Measurements from ENCODE around the gene CHCHD3. TPM values are rescaled to one million over a fixed set of nuclear protein-coding genes. Genes with fewer than 3 reads are reported as not detected.

Gene CHCHD3
- total RNA-seq, 3 donors from 2014 or later, result 71.9 to 76.4 (median 72.9) TPM

- intact Hi-C loops (cut with DNase I, micrococcal nuclease), result no loop called here
- Histone ChIP-seq H3K36me3 (ENCODE audit: low read depth) (no peaks in the 10 kb centered on the region), H3K9me3 (no peaks in the 10 kb centered on the region), H3K4me3 (no peak overlapping the region), H3K4me1 (ENCODE audit: low read depth) (no peaks in the 10 kb centered on the region)
- ATAC-seq (no peak), DNase-seq (no peak)
- TF ChIP-seq CTCF (IDR thresholded peaks at IDR 0.05), result no peak
Measured at GRCh38 chr7:132941428-132941827, 140.5 kb downstream of the CHCHD3 start.

GRCh38 chr7:132940084-132940483 lies 141.8 kb downstream of the CHCHD3 start:
- ATAC-seq, result no peak
- Histone ChIP-seq H3K9me3 (peaks cover 6% of the 10 kb centered on the region), H3K4me3 (no peak overlapping the region), H3K36me3 (ENCODE audit: low read depth) (no peaks in the 10 kb centered on the region), H3K4me1 (ENCODE audit: low read depth) (no peaks in the 10 kb centered on the region)
- intact Hi-C loops (cut with DNase I, micrococcal nuclease), result no loop called here
- DNase-seq, result no peak
- TF ChIP-seq CTCF (IDR thresholded peaks at IDR 0.05), result no peak

GRCh38 chr7:132939495-132939894 lies 142.4 kb downstream of the CHCHD3 start:
- DNase-seq, result no peak

GRCh38 chr7:132937286-132937685 lies 144.6 kb downstream of the CHCHD3 start:
- DNase-seq (no peak), ATAC-seq (no peak)
- TF ChIP-seq CTCF (IDR thresholded peaks at IDR 0.05), result no peak
- Histone ChIP-seq H3K9me3 (peaks cover 6% of the 10 kb centered on the region), H3K4me1 (ENCODE audit: low read depth) (no peaks in the 10 kb centered on the region), H3K36me3 (ENCODE audit: low read depth) (no peaks in the 10 kb centered on the region), H3K4me3 (no peak overlapping the region)
- intact Hi-C loops (cut with DNase I, micrococcal nuclease), result no loop called here

More at GRCh38 chr7:132939495-132939894, 142.4 kb downstream of the CHCHD3 start:
- intact Hi-C loops (cut with DNase I, micrococcal nuclease), result no loop called here
- Histone ChIP-seq H3K9me3 (peaks cover 6% of the 10 kb centered on the region), H3K36me3 (ENCODE audit: low read depth) (no peaks in the 10 kb centered on the region), H3K4me3 (no peak overlapping the region), H3K4me1 (ENCODE audit: low read depth) (no peaks in the 10 kb centered on the region)
- TF ChIP-seq CTCF (IDR thresholded peaks at IDR 0.05), result no peak
- no peak for ATAC-seq

GRCh38 chr7:132935608-132936007 lies 146.3 kb downstream of the CHCHD3 start:
- no peaks in the 10 kb centered on the region for H3K36me3 ChIP-seq (ENCODE audit: low read depth)
- intact Hi-C loops (cut with DNase I, micrococcal nuclease), result no loop called here
- ATAC-seq (no peak), DNase-seq (no peak)
- no peak for TF ChIP-seq CTCF (IDR thresholded peaks at IDR 0.05)
- H3K9me3 ChIP-seq, result peaks cover 6% of the 10 kb centered on the region
- no peak overlapping the region for H3K4me3 ChIP-seq
- H3K4me1 ChIP-seq (ENCODE audit: low read depth), result no peaks in the 10 kb centered on the region

- H3K4me1 ChIP-seq (ENCODE audit: low read depth), result no peaks in the 10 kb centered on the region
- no peaks in the 10 kb centered on the region for H3K36me3 ChIP-seq (ENCODE audit: low read depth)
- ATAC-seq (no peak), DNase-seq (no peak)
- intact Hi-C loops (cut with DNase I, micrococcal nuclease), result no loop called here
- TF ChIP-seq CTCF (IDR thresholded peaks at IDR 0.05), result no peak
- H3K4me3 ChIP-seq, result no peak overlapping the region
- peaks cover 6% of the 10 kb centered on the region for H3K9me3 ChIP-seq
Measured at GRCh38 chr7:132934017-132934416, 147.9 kb downstream of the CHCHD3 start.

Data from mucosa of descending colon (tissue), 3 donors.